ENCODE data around the gene HLA-F.

The HLA-F gene

DNA sequence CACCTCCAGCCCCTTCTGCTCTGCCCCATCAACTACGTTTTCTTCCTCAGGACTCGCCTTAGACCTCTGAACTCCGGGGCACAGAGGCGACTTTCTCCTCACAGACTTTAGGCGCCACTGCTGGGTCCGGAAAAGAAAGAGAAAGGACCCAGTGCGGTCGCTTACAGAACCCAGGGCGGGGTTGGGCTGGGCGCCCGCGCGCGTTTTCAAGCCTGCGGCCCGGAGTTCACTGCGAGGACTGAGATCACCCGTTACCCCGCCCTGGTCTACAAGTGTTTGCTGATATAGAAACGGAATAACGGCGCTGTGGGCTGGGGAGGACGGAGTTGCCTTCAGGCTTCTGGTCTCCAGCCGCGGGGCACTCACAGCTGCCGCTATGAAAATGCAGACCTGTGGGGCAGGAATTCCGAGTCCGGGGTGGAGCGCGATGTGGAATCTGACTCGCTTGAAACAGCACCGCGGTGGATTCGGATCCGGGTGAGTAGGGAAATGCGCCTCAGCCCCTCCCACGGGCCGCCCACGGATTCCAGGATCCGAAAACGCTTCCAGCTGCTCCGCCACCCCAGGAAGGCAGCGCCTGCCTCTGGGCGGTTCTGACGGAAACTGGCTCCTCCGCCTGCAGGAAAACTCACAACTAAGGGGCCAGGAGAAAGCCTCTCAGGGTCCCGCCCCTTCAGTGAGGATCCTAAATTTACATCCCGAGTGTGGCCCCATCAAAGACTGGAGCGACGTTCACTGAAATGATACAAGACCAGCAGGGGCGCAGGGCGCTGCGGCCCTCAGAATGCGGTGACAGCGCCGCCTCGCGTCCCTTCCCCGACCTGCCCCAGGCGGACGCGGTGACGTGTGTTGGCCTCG, 29.4 kb downstream of the HLA-F start:
- H3K4me3 ChIP-seq (ENCODE audit: low read depth, low read length), result peak overlapping the region; percentile 69
- TF ChIP-seq, protein P1, sequence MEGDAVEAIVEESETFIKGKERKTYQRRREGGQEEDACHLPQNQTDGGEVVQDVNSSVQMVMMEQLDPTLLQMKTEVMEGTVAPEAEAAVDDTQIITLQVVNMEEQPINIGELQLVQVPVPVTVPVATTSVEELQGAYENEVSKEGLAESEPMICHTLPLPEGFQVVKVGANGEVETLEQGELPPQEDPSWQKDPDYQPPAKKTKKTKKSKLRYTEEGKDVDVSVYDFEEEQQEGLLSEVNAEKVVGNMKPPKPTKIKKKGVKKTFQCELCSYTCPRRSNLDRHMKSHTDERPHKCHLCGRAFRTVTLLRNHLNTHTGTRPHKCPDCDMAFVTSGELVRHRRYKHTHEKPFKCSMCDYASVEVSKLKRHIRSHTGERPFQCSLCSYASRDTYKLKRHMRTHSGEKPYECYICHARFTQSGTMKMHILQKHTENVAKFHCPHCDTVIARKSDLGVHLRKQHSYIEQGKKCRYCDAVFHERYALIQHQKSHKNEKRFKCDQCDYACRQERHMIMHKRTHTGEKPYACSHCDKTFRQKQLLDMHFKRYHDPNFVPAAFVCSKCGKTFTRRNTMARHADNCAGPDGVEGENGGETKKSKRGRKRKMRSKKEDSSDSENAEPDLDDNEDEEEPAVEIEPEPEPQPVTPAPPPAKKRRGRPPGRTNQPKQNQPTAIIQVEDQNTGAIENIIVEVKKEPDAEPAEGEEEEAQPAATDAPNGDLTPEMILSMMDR (IDR thresholded peaks at IDR 0.05; ENCODE audit: borderline replicate concordance, insufficient read depth, low read depth, low read length), result peak; percentile 99

DNA sequence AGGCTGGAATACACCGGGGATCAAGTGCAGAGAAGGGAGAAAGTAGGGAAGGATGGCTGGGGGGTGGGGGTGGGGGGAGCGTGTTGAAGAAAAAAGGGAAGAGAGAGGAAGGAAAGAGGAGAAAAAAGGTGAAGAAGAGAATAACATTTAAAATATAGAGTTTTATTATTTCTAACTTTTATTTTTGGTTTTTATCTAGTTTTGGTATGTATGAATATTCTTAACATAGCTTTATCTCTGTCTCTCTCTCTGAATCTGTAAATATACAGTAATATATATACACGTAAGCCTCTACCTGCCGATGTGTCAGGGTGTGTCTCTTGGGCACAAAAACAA, 30.0 kb downstream of the HLA-F start:
- TF ChIP-seq, protein P1 (IDR thresholded peaks at IDR 0.05; ENCODE audit: borderline replicate concordance, insufficient read depth, low read depth, low read length), result no peak
- H3K4me3 ChIP-seq (ENCODE audit: low read depth, low read length), result no peak overlapping the region

DNA sequence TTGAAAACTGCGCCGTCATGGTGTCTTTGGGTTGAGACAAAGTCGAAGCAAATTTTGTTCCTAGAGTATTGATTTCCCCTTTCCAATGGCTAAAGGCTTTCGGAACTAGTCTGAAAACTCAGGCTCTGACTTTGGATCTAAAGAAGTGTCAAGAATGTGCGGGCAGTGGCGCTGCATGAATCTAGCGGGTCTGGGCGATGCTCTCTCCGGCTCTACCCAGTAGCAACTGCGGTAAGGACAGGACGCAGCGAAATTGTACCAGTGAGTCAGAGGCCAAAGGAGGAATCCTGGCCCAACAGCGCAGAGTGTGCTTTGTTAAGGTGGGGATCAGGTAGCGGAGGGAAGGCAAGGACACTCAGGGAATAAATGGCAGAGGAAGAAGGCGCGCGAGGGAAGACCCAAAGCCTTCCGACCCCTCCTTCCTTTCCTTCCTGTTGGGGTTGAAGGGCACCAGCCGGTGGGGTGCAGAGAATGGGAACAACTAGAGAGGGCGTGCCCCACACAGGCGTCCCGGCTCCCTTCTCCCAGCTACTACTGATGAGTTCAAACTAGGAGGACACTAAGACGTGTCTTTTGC, 32.1 kb downstream of the HLA-F start:
- TF ChIP-seq, protein P1 (IDR thresholded peaks at IDR 0.05; ENCODE audit: borderline replicate concordance, insufficient read depth, low read depth, low read length), result no peak

DNA sequence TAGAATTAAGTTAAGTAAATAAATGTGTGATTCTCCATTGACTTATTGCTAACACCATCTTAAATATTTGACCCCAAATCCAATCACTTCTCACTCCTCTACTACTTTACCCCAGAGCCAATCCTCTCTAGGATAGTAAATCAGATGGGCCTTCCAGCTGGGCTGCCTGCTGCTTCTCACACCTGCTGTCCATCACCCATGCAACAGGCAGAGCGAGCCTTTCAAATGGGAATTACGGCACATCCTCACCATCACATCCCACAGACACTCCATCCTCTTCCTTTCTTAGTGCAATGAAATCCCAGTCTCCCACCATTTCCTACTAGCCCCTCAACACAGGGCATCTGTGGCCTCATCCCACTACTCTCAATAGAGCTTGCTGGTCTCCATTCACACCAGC, 34.0 kb downstream of the HLA-F start:
- no peak overlapping the region for H3K4me3 ChIP-seq (ENCODE audit: low read depth, low read length)
- TF ChIP-seq, protein P1 (IDR thresholded peaks at IDR 0.05; ENCODE audit: borderline replicate concordance, insufficient read depth, low read depth, low read length), result no peak

More for the DNA sequence above, 32.1 kb downstream of the HLA-F start:
- H3K4me3 ChIP-seq (ENCODE audit: low read depth, low read length), result no peak overlapping the region

DNA sequence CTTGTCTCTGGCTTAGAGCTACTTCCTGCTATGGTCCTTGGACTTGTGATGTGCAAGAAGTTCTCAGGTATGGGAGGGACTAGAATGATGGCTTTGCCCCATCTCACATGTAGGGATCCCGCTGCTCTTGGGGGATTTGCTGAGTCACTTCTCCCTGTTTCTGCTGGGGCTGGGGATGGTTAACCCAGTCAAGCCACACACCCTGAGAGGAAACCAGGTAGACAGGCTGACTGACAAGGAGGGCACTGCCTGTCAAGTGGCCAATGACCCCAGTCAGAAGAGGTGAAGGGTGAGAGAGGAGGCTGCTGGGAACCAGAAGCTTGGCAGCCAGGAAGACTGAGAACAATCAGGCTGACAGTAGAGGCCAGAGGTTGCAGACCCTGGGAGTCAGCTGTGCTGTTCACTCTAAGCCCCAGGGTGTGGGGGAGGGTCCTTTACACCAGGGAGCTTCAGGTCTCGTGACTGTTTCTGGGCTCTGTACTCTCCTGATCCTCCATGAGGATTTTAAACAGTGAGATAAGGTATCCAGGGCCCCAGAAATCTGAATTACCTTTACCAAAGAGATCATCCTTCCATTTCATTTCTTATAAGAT, 34.6 kb downstream of the HLA-F start:
- no peak overlapping the region for H3K4me3 ChIP-seq (ENCODE audit: low read depth, low read length)
- TF ChIP-seq, protein P1 (IDR thresholded peaks at IDR 0.05; ENCODE audit: borderline replicate concordance, insufficient read depth, low read depth, low read length), result no peak

DNA sequence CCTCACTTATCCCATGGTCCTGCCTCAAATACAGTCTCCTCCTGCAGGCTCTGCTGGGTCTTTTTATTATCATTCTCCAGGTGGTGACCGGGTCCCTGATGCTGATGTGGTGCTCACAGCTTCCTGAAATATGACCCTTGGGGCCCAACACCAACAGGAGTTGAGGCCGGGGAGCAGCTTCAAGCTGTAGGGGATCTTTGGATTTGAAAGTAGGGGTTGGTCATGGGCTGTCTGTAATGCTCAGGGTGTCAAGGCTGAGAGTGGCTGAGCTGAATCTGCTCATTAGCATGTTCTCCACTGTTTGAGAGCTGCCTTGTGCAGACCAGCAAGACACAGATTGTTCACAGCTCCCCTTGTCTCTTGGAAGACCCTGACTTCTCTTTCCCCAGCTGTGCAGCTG, 35.5 kb downstream of the HLA-F start:
- H3K4me3 ChIP-seq (ENCODE audit: low read depth, low read length), result no peak overlapping the region
- TF ChIP-seq, protein P1 (IDR thresholded peaks at IDR 0.05; ENCODE audit: borderline replicate concordance, insufficient read depth, low read depth, low read length), result no peak
